ENCODE measurements around the gene SMYD3.

SMYD3 gene

GRCh38 chr1:246471688-246472087 is 35.4 kb downstream of the SMYD3 start:
- no peak overlapping the region for H2AFZ ChIP-seq (ENCODE audit: low read depth)
- H3K36me3 ChIP-seq (ENCODE audit: insufficient read depth): no peaks in the 10 kb centered on the region
- H3K9ac ChIP-seq: no peak overlapping the region
- no peak overlapping the region for H3K27ac ChIP-seq
- no peaks in the 10 kb centered on the region for H4K20me1 ChIP-seq (ENCODE audit: insufficient read depth)
- H3K4me2 ChIP-seq: no peak overlapping the region
- no peaks in the 10 kb centered on the region for H3K27me3 ChIP-seq (ENCODE audit: insufficient read depth, low read depth)
- peaks cover 6% of the 10 kb centered on the region for H3K4me1 ChIP-seq (ENCODE audit: low read depth, poor library complexity, severe bottlenecking)
- no peak overlapping the region for H3K4me3 ChIP-seq (IDR thresholded peaks at IDR 0.05; ENCODE audit: insufficient read depth, low read depth, low read length)
- no peaks in the 10 kb centered on the region for H3K79me2 ChIP-seq (ENCODE audit: insufficient read depth, low read depth)
- TF ChIP-seq, protein P1, sequence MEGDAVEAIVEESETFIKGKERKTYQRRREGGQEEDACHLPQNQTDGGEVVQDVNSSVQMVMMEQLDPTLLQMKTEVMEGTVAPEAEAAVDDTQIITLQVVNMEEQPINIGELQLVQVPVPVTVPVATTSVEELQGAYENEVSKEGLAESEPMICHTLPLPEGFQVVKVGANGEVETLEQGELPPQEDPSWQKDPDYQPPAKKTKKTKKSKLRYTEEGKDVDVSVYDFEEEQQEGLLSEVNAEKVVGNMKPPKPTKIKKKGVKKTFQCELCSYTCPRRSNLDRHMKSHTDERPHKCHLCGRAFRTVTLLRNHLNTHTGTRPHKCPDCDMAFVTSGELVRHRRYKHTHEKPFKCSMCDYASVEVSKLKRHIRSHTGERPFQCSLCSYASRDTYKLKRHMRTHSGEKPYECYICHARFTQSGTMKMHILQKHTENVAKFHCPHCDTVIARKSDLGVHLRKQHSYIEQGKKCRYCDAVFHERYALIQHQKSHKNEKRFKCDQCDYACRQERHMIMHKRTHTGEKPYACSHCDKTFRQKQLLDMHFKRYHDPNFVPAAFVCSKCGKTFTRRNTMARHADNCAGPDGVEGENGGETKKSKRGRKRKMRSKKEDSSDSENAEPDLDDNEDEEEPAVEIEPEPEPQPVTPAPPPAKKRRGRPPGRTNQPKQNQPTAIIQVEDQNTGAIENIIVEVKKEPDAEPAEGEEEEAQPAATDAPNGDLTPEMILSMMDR (conservative IDR thresholded peaks at IDR 0.05; ENCODE audit: low read depth, low read length): no peak

DNA sequence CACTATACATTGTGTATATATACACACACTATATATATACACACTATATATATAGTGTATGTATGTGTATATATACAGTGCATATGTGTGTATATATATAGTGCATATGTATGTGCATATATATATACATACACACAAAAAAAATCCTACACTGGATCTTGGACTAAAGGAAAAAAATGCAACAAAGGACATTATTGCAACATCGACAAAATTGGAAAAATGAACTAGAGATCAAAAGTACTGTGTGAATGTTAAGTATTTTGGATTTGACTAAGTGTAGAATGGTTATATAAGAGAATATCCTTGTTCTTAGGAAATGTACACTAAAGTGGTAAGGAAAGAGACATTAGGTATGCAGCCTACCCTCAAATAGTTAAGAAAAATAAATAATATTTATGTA is 36.5 kb downstream of the SMYD3 start:
- Histone ChIP-seq H3K27me3 (ENCODE audit: insufficient read depth, low read depth) (no peaks in the 10 kb centered on the region), H3K4me3 (IDR thresholded peaks at IDR 0.05; ENCODE audit: insufficient read depth, low read depth, low read length) (no peak overlapping the region), H3K9ac (no peak overlapping the region), H2AFZ (ENCODE audit: low read depth) (no peak overlapping the region), H4K20me1 (ENCODE audit: insufficient read depth) (no peaks in the 10 kb centered on the region), H3K27ac (no peak overlapping the region), H3K36me3 (ENCODE audit: insufficient read depth) (no peaks in the 10 kb centered on the region), H3K4me1 (ENCODE audit: low read depth, poor library complexity, severe bottlenecking) (peaks cover 6% of the 10 kb centered on the region), H3K4me2 (no peak overlapping the region), H3K79me2 (ENCODE audit: insufficient read depth, low read depth) (no peaks in the 10 kb centered on the region)
- TF ChIP-seq, protein P1 (conservative IDR thresholded peaks at IDR 0.05; ENCODE audit: low read depth, low read length): no peak

- H4K20me1 ChIP-seq (ENCODE audit: insufficient read depth): no peaks in the 10 kb centered on the region
- H3K27me3 ChIP-seq (ENCODE audit: insufficient read depth, low read depth): no peaks in the 10 kb centered on the region
- no peak overlapping the region for H2AFZ ChIP-seq (ENCODE audit: low read depth)
- H3K79me2 ChIP-seq (ENCODE audit: insufficient read depth, low read depth): no peaks in the 10 kb centered on the region
- no peak overlapping the region for H3K4me3 ChIP-seq (IDR thresholded peaks at IDR 0.05; ENCODE audit: insufficient read depth, low read depth, low read length)
- H3K9ac ChIP-seq: no peak overlapping the region
- H3K4me2 ChIP-seq: no peak overlapping the region
- no peaks in the 10 kb centered on the region for H3K36me3 ChIP-seq (ENCODE audit: insufficient read depth)
- no peak overlapping the region for H3K27ac ChIP-seq
- H3K4me1 ChIP-seq (ENCODE audit: low read depth, poor library complexity, severe bottlenecking): no peaks in the 10 kb centered on the region
- TF ChIP-seq, protein P1 (conservative IDR thresholded peaks at IDR 0.05; ENCODE audit: low read depth, low read length): no peak
Observed at GRCh38 chr1:246462986-246463385, 44.1 kb downstream of the SMYD3 start.

DNA sequence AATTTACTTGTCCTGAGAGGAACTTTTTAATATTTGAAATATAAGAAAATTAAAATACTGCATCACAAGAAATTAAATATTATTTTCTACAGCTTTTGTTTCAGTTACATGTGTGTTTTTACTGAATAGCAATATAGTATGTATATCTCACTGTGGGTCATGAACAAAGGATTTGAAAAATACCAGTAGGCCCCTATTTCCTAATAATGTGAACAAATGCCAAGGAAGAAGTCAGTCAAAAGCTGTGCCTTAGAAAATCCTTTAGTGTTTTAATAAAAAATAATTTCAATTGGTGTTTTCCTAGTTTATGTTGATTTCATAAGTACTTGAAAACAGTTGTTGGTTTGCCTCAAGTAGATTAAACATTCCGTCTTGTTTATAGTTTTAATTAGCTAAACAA is 46.7 kb downstream of the SMYD3 start:
- Histone ChIP-seq H4K20me1 (ENCODE audit: insufficient read depth) (no peaks in the 10 kb centered on the region), H3K9ac (no peak overlapping the region), H3K27me3 (ENCODE audit: insufficient read depth, low read depth) (no peaks in the 10 kb centered on the region), H3K36me3 (ENCODE audit: insufficient read depth) (no peaks in the 10 kb centered on the region), H3K4me2 (no peak overlapping the region), H2AFZ (ENCODE audit: low read depth) (no peak overlapping the region), H3K27ac (no peak overlapping the region), H3K79me2 (ENCODE audit: insufficient read depth, low read depth) (no peaks in the 10 kb centered on the region), H3K4me3 (IDR thresholded peaks at IDR 0.05; ENCODE audit: insufficient read depth, low read depth, low read length) (no peak overlapping the region), H3K4me1 (ENCODE audit: low read depth, poor library complexity, severe bottlenecking) (no peaks in the 10 kb centered on the region)
- TF ChIP-seq, protein P1 (conservative IDR thresholded peaks at IDR 0.05; ENCODE audit: low read depth, low read length): no peak
